ENCODE measurements around the gene OR10T2.

- TF ChIP-seq EZH2 (IDR thresholded peaks at IDR 0.05; ENCODE audit: borderline replicate concordance, insufficient read depth, low read depth, low read length, poor library complexity, severe bottlenecking) (no peak), CTCF (IDR thresholded peaks at IDR 0.05) (no peak)
Observed at GRCh38 chr1:158354255-158354654, 45.0 kb downstream of the OR10T2 start.

Data from B cell (primary cell).